ENCODE data around the gene CLDN8. TPM values are rescaled to one million over a fixed set of nuclear protein-coding genes. Genes with fewer than 3 reads are reported as not detected.

Gene CLDN8
- total and polyA plus RNA-seq, 2 of the 13 experiments (the other 11 are each of a cell fraction or from before 2014, with no cell fraction given), result not detected

- no peak overlapping the region for H3K9ac ChIP-seq (ENCODE audit: insufficient read depth, low read depth, low read length)
- no peak overlapping the region for H3K4me3 ChIP-seq (replicated peaks in 1 of 3; ENCODE audit: insufficient read depth in 1 of 3, low read depth in 2 of 3, low read length in 3 of 3)
- no peaks in the 10 kb centered on the region for H3K27me3 ChIP-seq (ENCODE audit: control insufficient read depth in 1 of 2, insufficient read depth in 2 of 2, low read length in 2 of 2)
- no peaks in the 10 kb centered on the region for H3K4me1 ChIP-seq (ENCODE audit: insufficient read depth, low read length)
- POLR2A ChIA-PET, result no interaction called here
- intact Hi-C loops (cut with micrococcal nuclease; ENCODE audit: unreplicated experiment) (no loop called here), in situ Hi-C loops (cut with HindIII; ENCODE audit: extremely low pct_ligation_motif_present, low pct_unique_long_range_greater_than_20kb) (no loop called here)
- WGBS (ENCODE audit: low lambda C conversion rate), result 0% methylated on average over 3 of the region's 3 CpGs
- no peaks in the 10 kb centered on the region for H3K36me3 ChIP-seq (replicated peaks in 1 of 2; ENCODE audit: control insufficient read depth in 1 of 2, insufficient read depth in 2 of 2, low read length in 2 of 2)
- no peak for ATAC-seq
- no peak overlapping the region for H3K4me2 ChIP-seq (ENCODE audit: low read depth, low read length)
- H3K79me2 ChIP-seq (ENCODE audit: insufficient read depth, low read length), result no peaks in the 10 kb centered on the region
- H4K20me1 ChIP-seq (ENCODE audit: insufficient read depth, low read length), result no peaks in the 10 kb centered on the region
- H3K9me3 ChIP-seq (ENCODE audit: low read length), result peaks cover 73% of the 10 kb centered on the region
- CTCF ChIA-PET (ENCODE audit: low intra/inter-chr PET ratio, low total read pairs), result no interaction called here
- H3K27ac ChIP-seq (ENCODE audit: extremely low read length, insufficient read depth, low read length), result no peak overlapping the region
- DNase-seq (ENCODE audit: low spot score), result no peak
- TF ChIP-seq MBNL3 (CRISPR knock-in tag; conservative IDR thresholded peaks at IDR 0.05) (no peak), SIX4 (CRISPR knock-in tag; IDR thresholded peaks at IDR 0.05) (no peak), NCOA5 (CRISPR knock-in tag; IDR thresholded peaks at IDR 0.05) (no peak), ZNF646 (CRISPR knock-in tag; IDR thresholded peaks at IDR 0.05) (no peak)
- BruUV-seq (replicated peaks), result no TSS peak
- FAIRE-seq, result no peak
- no peak overlapping the region for H2AFZ ChIP-seq (ENCODE audit: low read length)
These were observed 24.8 kb upstream of the CLDN8 start for GRCh38 chr21:30240661-30241060.

All from HepG2 (cell line).